Endothelial cell of hepatic sinusoid (primary cell): ENCODE data around the gene KRTAP2-4.
"Not testable (repeated sequence)": the region's sequence is repeated elsewhere in the genome, so short reads cannot be mapped to it uniquely, and the experiment has no call there.

ENCODE experiments used
- in situ Hi-C: cut with HindIII; loops from 2 replicates; pipeline ENCODE4 v1.10.0; 2017; ENCODE audit warnings: low sequenced_read_pairs

Gene KRTAP2-4

GRCh38 chr17:41065829-41066624 lies at the start of gene KRTAP2-4:
TSS of gene KRTAP2-4 (minus strand) at chr17:41065879. CDS start at chr17:41065845, 34 bp downstream.
- in situ Hi-C loops, result no loop called here

DNA sequence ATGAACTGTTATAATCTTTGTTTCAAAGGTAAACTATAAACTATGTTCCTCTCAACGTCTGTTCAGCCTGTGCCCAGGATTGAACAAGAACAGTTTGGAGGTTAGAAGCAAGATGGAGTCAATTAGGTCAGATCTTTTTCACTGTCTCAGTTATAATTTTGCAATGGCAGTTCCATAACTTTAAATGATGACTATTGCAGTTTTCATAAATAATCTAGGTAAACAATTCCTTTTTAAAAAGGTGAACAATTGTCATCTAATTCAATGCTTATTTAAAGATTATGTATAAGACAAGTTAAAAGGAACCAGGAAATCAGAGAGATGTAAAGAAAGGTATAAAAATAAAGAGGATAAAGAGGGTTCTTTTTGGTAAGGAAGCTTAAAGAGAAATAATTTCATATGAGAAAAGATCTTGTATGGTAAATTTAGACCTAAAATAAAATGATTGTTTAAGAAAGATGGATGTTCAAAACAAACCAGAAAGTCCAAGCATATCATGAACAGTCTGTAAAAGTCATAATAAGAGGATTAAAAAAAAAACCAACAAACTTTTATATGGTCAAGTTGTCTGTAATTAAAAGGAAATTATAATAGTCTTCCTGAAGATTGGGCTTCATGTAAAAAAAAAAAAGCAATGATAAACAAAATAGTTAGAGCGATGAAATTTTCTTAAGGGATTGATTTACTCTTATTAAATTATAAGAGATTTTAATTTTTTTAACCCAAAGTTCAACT lies 45.6 kb upstream of the KRTAP2-4 start:
- in situ Hi-C loops, result no loop called here

GRCh38 chr17:41108728-41109386 lies 43.2 kb upstream of the KRTAP2-4 start:
- in situ Hi-C loops, result not testable (repeated sequence)

DNA sequence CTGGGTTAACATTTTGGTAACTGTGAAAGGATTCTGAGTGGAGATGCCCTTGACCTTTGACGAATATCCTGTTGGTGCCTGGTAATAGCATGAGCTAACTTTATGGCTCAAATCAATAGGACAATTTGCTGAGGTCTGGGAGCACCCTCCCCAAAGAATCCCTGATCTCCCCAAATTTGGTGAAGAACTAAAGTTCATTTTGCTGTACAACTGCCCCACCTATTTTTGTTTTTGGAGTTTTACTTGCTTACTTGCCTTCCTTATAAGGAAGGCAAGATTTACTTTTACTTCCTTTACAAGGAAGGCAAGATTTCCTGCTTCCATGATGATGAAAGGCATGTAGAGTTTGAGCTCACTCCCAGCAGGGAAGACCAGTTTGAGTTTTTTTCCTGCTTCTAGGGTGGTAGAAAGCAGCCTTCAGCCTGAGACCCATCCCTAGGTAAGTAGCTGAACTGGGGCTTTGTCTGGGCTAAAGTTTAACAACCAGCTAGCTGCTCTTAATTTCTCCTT lies 42.3 kb upstream of the KRTAP2-4 start:
- in situ Hi-C loops, result no loop called here

- in situ Hi-C loops, result not testable (repeated sequence)
Observed at GRCh38 chr17:41105347-41105746, 39.7 kb upstream of the KRTAP2-4 start, which contains the start of gene KRTAP4-9. TSS of gene KRTAP4-9 (plus strand) at chr17:41105389. CDS start at chr17:41105389, 0 bp downstream.

- in situ Hi-C loops, result not testable (repeated sequence)
Observed at GRCh38 chr17:41104386-41105038, 38.8 kb upstream of the KRTAP2-4 start.

- in situ Hi-C loops, result no loop called here
Observed at GRCh38 chr17:41103896-41104295, 38.2 kb upstream of the KRTAP2-4 start.

GRCh38 chr17:41101586-41102259 lies 36.0 kb upstream of the KRTAP2-4 start, which contains the start of gene KRTAP4-16:
TSS of gene KRTAP4-16 (minus strand) at chr17:41102209. CDS start at chr17:41102209, 0 bp downstream.
- in situ Hi-C loops, result no loop called here

- in situ Hi-C loops, result not testable (repeated sequence)
Observed at GRCh38 chr17:41099682-41100480, 34.2 kb upstream of the KRTAP2-4 start.

GRCh38 chr17:41098481-41098880 lies 32.8 kb upstream of the KRTAP2-4 start:
- in situ Hi-C loops, result no loop called here

GRCh38 chr17:41098042-41098441 lies 32.4 kb upstream of the KRTAP2-4 start, which contains the start of gene KRTAP4-8:
TSS of gene KRTAP4-8 (minus strand) at chr17:41098142. CDS start at chr17:41098084, 58 bp downstream.
- in situ Hi-C loops, result no loop called here

- in situ Hi-C loops, result no loop called here
Observed at GRCh38 chr17:41096055-41096454, 30.4 kb upstream of the KRTAP2-4 start.

- in situ Hi-C loops, result not testable (repeated sequence)
Observed at GRCh38 chr17:41088760-41089352, 23.2 kb upstream of the KRTAP2-4 start.

DNA sequence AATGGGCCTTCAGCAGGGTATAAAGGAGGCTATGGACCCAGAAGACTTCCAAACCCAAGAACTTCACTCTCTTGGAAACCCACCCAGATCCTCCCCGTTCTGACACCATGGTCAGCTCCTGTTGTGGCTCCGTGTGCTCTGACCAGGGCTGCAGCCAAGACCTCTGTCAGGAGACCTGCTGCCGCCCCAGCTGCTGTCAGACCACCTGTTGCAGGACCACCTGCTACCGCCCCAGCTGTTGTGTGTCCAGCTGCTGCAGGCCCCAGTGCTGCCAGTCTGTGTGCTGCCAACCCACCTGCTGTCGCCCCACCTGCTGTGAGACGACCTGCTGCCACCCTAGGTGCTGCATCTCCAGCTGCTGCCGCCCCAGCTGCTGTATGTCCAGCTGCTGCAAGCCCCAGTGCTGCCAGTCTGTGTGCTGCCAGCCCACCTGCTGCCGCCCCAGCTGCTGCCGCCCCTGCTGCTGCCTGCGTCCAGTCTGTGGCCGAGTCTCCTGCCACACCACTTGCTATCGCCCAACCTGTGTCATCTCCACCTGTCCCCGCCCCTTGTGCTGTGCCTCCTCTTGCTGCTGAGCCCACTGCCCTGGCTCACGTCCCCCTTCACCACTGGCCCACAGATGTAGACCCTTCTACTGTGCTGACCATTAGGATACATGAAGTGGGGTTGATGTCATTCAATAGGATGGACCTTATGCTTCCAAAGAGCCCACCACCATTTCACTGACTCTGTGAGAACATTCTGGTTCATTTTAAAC lies 18.6 kb upstream of the KRTAP2-4 start, which contains the start of gene KRTAP4-7:
TSS of gene KRTAP4-7 (plus strand) at position 51 of the 757 bp plus-strand sequence. CDS start at position 108, 57 bp downstream.
- in situ Hi-C loops, result not testable (repeated sequence)

- in situ Hi-C loops, result not testable (repeated sequence)
Observed at GRCh38 chr17:41083427-41083826, 17.7 kb upstream of the KRTAP2-4 start.

DNA sequence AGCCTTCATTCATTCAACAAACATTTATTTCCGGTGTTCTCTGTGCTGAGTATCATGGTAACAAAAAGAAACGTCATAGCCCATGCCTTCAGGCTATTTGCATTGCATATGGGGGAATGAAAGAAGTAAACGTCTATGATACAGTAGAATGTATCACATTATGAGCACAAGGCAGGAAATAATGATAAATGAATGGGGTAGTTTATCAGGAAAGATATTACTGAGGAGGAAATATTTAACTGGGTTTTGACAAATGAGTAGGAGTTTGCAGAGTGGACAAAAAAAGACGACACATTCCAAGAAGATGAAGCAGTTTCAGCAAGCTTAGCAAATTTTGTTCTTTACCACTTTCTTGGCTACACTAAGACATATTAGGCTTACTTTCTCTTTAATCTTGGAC lies 16.9 kb upstream of the KRTAP2-4 start:
- in situ Hi-C loops, result no loop called here

- in situ Hi-C loops, result no loop called here
Observed at GRCh38 chr17:41076788-41077187, 11.1 kb upstream of the KRTAP2-4 start.

DNA sequence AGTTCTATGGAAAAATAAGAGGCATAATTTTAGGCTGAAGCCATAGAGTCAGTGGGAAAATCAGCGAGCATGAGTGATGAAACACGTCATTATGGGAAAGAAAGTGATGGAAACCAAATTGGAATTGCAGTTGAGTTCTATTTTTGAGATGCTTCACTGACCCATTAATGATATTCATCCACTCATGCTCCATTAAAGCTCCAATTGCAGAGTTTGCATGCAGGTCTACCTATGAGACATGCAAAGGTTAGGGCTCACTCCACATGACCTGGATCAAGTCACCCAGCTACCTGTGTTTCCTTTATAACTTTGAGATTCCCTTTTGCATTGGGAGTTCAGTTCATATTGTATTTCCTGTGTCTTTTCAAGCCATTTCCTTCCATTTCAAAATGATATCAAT lies 8.0 kb upstream of the KRTAP2-4 start:
- in situ Hi-C loops, result no loop called here
